Measurements from ENCODE around the gene SERHL2. TPM values are rescaled to one million over a fixed set of nuclear protein-coding genes. Genes with fewer than 3 reads are reported as not detected.
A peak's percentile ranks its signal among the peaks of the same experiment; 100 is the strongest.
"Not testable (repeated sequence)": the region's sequence is repeated elsewhere in the genome, so short reads cannot be mapped to it uniquely, and the experiment has no call there.

The SERHL2 gene
- total RNA-seq, 1 donor from 2014 or later: 4.4 TPM

GRCh38 chr22:42602470-42602869 lies 48.7 kb downstream of the SERHL2 start:
- TF ChIP-seq POLR2A (IDR thresholded peaks at IDR 0.05) (no peak), POLR2AphosphoS5 (IDR thresholded peaks at IDR 0.05; ENCODE audit: insufficient read depth in 1 of 2, low read depth in 1 of 2) (no peak)
- no peak overlapping the region for H3K27ac ChIP-seq
- no peaks in the 10 kb centered on the region for H3K27me3 ChIP-seq
- no peak for DNase-seq (ENCODE audit: extremely low spot score in 2 of 2)
- H3K36me3 ChIP-seq: peaks cover 6 to 63% of the 10 kb centered on the region in 2 donors
- intact Hi-C loops (cut with DNase I): no loop called here
- no peak overlapping the region for H3K4me3 ChIP-seq
- no peaks in the 10 kb centered on the region for H3K9me3 ChIP-seq
- peaks cover 25% of the 10 kb centered on the region for H3K4me1 ChIP-seq

DNA sequence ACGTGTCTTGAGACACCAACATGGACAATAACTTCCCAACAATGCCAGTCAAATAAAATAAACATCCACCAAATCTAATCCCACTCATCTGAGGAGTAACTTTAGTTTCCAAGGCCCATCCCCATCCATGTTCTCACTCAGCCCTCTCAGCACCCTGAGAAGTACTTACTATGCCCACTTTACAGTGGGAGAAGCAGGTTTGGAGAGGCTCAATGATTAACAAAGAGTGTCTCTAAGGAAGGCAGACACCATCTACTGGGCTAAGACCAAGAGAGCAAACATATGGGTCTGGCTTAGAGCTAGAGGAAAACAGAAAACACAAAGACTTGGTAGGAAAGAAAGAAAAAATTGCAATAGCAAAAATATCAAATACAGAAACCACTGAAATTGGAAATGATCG lies 49.7 kb downstream of the SERHL2 start:
- TF ChIP-seq POLR2AphosphoS5 (IDR thresholded peaks at IDR 0.05; ENCODE audit: insufficient read depth in 1 of 2, low read depth in 1 of 2) (no peak), POLR2A (IDR thresholded peaks at IDR 0.05) (no peak)
- TF ChIP-seq, protein P1, sequence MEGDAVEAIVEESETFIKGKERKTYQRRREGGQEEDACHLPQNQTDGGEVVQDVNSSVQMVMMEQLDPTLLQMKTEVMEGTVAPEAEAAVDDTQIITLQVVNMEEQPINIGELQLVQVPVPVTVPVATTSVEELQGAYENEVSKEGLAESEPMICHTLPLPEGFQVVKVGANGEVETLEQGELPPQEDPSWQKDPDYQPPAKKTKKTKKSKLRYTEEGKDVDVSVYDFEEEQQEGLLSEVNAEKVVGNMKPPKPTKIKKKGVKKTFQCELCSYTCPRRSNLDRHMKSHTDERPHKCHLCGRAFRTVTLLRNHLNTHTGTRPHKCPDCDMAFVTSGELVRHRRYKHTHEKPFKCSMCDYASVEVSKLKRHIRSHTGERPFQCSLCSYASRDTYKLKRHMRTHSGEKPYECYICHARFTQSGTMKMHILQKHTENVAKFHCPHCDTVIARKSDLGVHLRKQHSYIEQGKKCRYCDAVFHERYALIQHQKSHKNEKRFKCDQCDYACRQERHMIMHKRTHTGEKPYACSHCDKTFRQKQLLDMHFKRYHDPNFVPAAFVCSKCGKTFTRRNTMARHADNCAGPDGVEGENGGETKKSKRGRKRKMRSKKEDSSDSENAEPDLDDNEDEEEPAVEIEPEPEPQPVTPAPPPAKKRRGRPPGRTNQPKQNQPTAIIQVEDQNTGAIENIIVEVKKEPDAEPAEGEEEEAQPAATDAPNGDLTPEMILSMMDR (IDR thresholded peaks at IDR 0.05): no peak
- no peaks in the 10 kb centered on the region for H3K9me3 ChIP-seq
- H3K36me3 ChIP-seq: peaks cover 6 to 53% of the 10 kb centered on the region in 2 donors
- peaks cover 33% of the 10 kb centered on the region for H3K4me1 ChIP-seq
- DNase-seq (ENCODE audit: extremely low spot score in 2 of 2): no peak
- intact Hi-C loops (cut with DNase I): no loop called here
- H3K27me3 ChIP-seq: no peaks in the 10 kb centered on the region
- no peak overlapping the region for H3K4me3 ChIP-seq
- no peak overlapping the region for H3K27ac ChIP-seq

DNA sequence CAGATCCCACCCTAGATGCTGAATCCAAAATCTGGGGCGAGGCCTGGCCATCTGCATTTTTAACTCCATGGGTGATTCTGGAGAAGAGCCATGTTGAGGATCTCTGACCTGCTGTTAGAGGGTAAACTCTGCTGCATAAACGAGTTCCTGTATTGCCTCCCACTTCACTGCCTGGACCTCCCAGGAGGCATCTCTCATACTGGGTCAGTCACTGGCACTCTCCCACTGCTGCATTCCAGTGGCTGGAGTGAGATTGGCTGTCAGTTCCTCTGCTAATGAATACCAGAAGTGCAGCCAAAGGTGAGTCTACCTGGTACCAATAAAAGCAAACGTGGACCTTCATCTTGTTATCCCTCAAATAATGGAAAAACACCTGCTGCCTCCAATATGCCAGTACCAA lies 50.6 kb downstream of the SERHL2 start:
- intact Hi-C loops (cut with DNase I): no loop called here
- Histone ChIP-seq H3K36me3 (peaks cover 0 to 44% of the 10 kb centered on the region in 2 donors), H3K27ac (no peak overlapping the region), H3K4me3 (no peak overlapping the region), H3K4me1 (peaks cover 43% of the 10 kb centered on the region), H3K9me3 (no peaks in the 10 kb centered on the region), H3K27me3 (no peaks in the 10 kb centered on the region)
- TF ChIP-seq POLR2AphosphoS5 (IDR thresholded peaks at IDR 0.05; ENCODE audit: insufficient read depth in 1 of 2, low read depth in 1 of 2) (no peak), POLR2A (IDR thresholded peaks at IDR 0.05) (no peak)
- TF ChIP-seq, protein P1 (IDR thresholded peaks at IDR 0.05): no peak
- no peak for DNase-seq (ENCODE audit: extremely low spot score in 2 of 2)

GRCh38 chr22:42607641-42608040 lies 53.9 kb downstream of the SERHL2 start:
- H3K4me3 ChIP-seq; H3K27me3 ChIP-seq; H3K9me3 ChIP-seq; DNase-seq (ENCODE audit: extremely low spot score in 2 of 2); intact Hi-C loops (cut with DNase I); H3K27ac ChIP-seq: not testable (repeated sequence)
- peaks cover 0 to 14% of the 10 kb centered on the region in 2 donors for H3K36me3 ChIP-seq
- H3K4me1 ChIP-seq: peaks cover 75% of the 10 kb centered on the region

DNA sequence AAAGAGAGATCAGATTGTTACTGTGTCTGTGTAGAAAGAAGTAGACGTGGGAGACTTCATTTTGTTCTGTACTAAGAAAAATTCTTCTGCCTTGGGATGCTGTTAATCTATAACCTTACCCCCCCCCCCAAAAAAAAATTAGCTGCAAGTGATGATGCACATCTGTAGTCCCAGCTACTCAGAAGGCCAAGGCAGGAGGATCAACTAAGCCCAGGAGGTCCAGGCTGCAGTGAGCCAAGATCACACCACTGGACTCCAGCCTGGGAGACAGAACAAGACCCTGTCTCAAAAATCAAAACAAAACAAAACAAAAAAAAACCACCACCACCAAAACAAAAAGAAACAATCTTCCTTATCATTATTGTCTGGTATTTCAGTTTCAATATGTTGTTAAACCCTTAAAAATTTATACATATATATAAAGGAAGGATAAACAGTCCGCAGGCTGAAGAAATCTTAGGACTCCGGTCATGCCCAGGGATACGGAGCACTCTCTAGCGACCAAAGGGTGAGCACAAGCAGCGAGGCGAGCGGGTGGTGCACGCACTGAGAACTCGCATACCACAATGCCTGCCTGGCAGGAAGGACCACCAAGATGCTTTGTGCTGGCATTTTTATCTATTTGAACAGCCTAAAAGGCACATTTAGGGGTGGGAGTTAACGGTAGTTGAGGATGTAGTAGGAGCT lies 54.5 kb downstream of the SERHL2 start:
- Histone ChIP-seq H3K9me3 (no peaks in the 10 kb centered on the region), H3K4me3 (no peak overlapping the region), H3K27me3 (no peaks in the 10 kb centered on the region), H3K27ac (peak overlapping the region; percentile 70), H3K4me1 (peaks cover 82% of the 10 kb centered on the region), H3K36me3 (peaks cover 0 to 10% of the 10 kb centered on the region in 2 donors)
- TF ChIP-seq POLR2AphosphoS5 (IDR thresholded peaks at IDR 0.05; ENCODE audit: insufficient read depth in 1 of 2, low read depth in 1 of 2) (no peak), POLR2A (IDR thresholded peaks at IDR 0.05) (no peak)
- TF ChIP-seq, protein P1 (IDR thresholded peaks at IDR 0.05): no peak
- intact Hi-C loops (cut with DNase I): no loop called here
- DNase-seq (ENCODE audit: extremely low spot score in 2 of 2): no peak

GRCh38 chr22:42608823-42609361 lies 55.1 kb downstream of the SERHL2 start:
- intact Hi-C loops (cut with DNase I): no loop called here
- Histone ChIP-seq H3K4me3 (no peak overlapping the region), H3K27me3 (no peaks in the 10 kb centered on the region), H3K4me1 (peaks cover 86% of the 10 kb centered on the region), H3K9me3 (no peaks in the 10 kb centered on the region), H3K27ac (peak overlapping the region; percentile 70), H3K36me3 (peaks cover 0 to 10% of the 10 kb centered on the region in 2 donors)
- DNase-seq (ENCODE audit: extremely low spot score in 2 of 2): no peak
- no peak for TF ChIP-seq POLR2AphosphoS5 (IDR thresholded peaks at IDR 0.05; ENCODE audit: insufficient read depth in 1 of 2, low read depth in 1 of 2)

All from vagina (tissue), 2 donors.